Keratinocyte (primary cell): ENCODE data around the gene ITPKC. TPM values are rescaled to one million over a fixed set of nuclear protein-coding genes. Genes with fewer than 3 reads are reported as not detected.

Experiments
- DNase-seq: peaks from one replicate; pipeline ENCODE4 v3.0.0-alpha.2; 2011; ENCODE audit warnings: low read depth, missing footprints, low spot score
- FAIRE-seq: peaks from 2 replicates; lab custom pipeline; 2011; peaks lifted over from hg19 to GRCh38; lab: Jason Lieb, UNC
- H2AFZ ChIP-seq: 2 replicates; pipeline ENCODE4 v1.6.0; 2012; ENCODE audit warnings: low read length, control low read depth, inconsistent platforms; ENCODE audit not compliant: control insufficient read depth
- H3K27ac ChIP-seq: 2 replicates; pipeline ENCODE4 v1.5.1; 2011; ENCODE audit warnings: low read length; ENCODE audit not compliant: control insufficient read depth, insufficient read depth
- H3K27me3 ChIP-seq: 3 replicates; pipeline ENCODE4 v1.6.0; 2011; ENCODE audit warnings: low read length; ENCODE audit not compliant: control insufficient read depth, insufficient read depth; ENCODE audit errors: extremely low read depth
- H3K36me3 ChIP-seq, 2 experiments: 2 replicates in 1 of 2; 3 replicates in 1 of 2; pipeline ENCODE4 v1.5.1; 2011; ENCODE audit warnings: low read length in 2 of 2, mild to moderate bottlenecking in 1 of 2; ENCODE audit not compliant: control insufficient read depth in 2 of 2, insufficient read depth in 2 of 2; ENCODE audit errors: extremely low read depth in 1 of 2
- H3K4me1 ChIP-seq: 3 replicates; pipeline ENCODE4 v1.5.1; 2011; ENCODE audit warnings: low read length; ENCODE audit not compliant: control insufficient read depth, insufficient read depth; ENCODE audit errors: extremely low read depth
- H3K4me2 ChIP-seq: 3 replicates; pipeline ENCODE4 v1.6.0; 2011; ENCODE audit warnings: low read depth, low read length; ENCODE audit not compliant: control insufficient read depth, insufficient read depth; ENCODE audit errors: extremely low read depth
- H3K4me3 ChIP-seq, 3 experiments: fragments of 200-600 bp in 1 of 3; sonication (generic) in 1 of 3; 2 replicates in 2 of 3; 3 replicates in 1 of 3; pipeline ENCODE4 v1.5.1; 2011 to 2016; ENCODE audit warnings: low read length in 3 of 3, mild to moderate bottlenecking in 3 of 3, control low read depth in 2 of 3, inconsistent platforms in 1 of 3, low read depth in 1 of 3, mixed read lengths in 1 of 3, mixed run types in 1 of 3, moderate library complexity in 1 of 3; ENCODE audit not compliant: control insufficient read depth in 2 of 3, insufficient read depth in 2 of 3; ENCODE audit errors: extremely low read depth in 1 of 3
- H3K79me2 ChIP-seq: 2 replicates; pipeline ENCODE4 v1.6.0; 2012; ENCODE audit warnings: low read length; ENCODE audit not compliant: control insufficient read depth, insufficient read depth
- H3K9ac ChIP-seq: 3 replicates; pipeline ENCODE4 v1.6.0; 2011; ENCODE audit warnings: low read length; ENCODE audit not compliant: control insufficient read depth, insufficient read depth; ENCODE audit errors: extremely low read depth
- H3K9me1 ChIP-seq: 3 replicates; pipeline ENCODE4 v1.6.0; 2011; ENCODE audit warnings: low read length; ENCODE audit not compliant: control insufficient read depth, insufficient read depth; ENCODE audit errors: extremely low read depth
- H3K9me3 ChIP-seq: 2 replicates; pipeline ENCODE4 v1.5.1; 2012; ENCODE audit warnings: low read depth, low read length; ENCODE audit not compliant: control insufficient read depth
- H4K20me1 ChIP-seq: 3 replicates; pipeline ENCODE4 v1.6.0; 2011; ENCODE audit warnings: low read length; ENCODE audit not compliant: control insufficient read depth, insufficient read depth; ENCODE audit errors: extremely low read depth
- CTCF ChIP-seq, 3 experiments: IDR thresholded peaks in 1 of 3; conservative IDR thresholded peaks in 1 of 3; optimal IDR thresholded peaks in 1 of 3; 2 replicates in 2 of 3; 3 replicates in 1 of 3; pipeline versions ENCODE3 to v1.5.1; 2011; ENCODE audit warnings: low read length in 3 of 3, mild to moderate bottlenecking in 3 of 3, moderate library complexity in 2 of 3, control low read depth in 1 of 3, inconsistent platforms in 1 of 3; ENCODE audit not compliant: insufficient read depth in 2 of 3; ENCODE audit errors: extremely low read depth in 1 of 3
- EZH2 ChIP-seq: IDR thresholded peaks from one replicate; pipeline ENCODE4 v1.6.1; 2012; ENCODE audit warnings: inconsistent platforms, mild to moderate bottlenecking, low read length, moderate library complexity
- dilution Hi-C: fragments of 300-500 bp; cut with MboI; formaldehyde crosslinking; loops from one replicate; pipeline ENCODE4 v1.7.0; 2020; ENCODE audit warnings: low sequenced_read_pairs; ENCODE audit not compliant: extremely low pct_ligation_motif_present
- polyA plus RNA-seq, 5 experiments: library from polyadenylated mRNA; depleted of rRNA in 3 of 5; stranded (reverse) in 3 of 5; stranded (forward) in 1 of 5; unstranded in 1 of 5; fragments of >200 nt; gene quantifications; 1 replicate in 1 of 5; 2 replicates in 3 of 5; 3 replicates in 1 of 5; pipeline versions ENCODE4 v1.2.1 to v1.2.3, GENCODE V29; 2011 to 2012; ENCODE audit warnings: missing spikeins in 2 of 5, low read depth in 1 of 5, low replicate concordance in 1 of 5

ITPKC gene
- polyA plus RNA-seq, 1 donor (not counting 4 experiments of a cell fraction or from before 2014, with no cell fraction given) = 17.2 TPM

GRCh38 chr19:40745402-40745780 is 28.5 kb downstream of the ITPKC start:
- Histone ChIP-seq H4K20me1 (no peaks in the 10 kb centered on the region), H3K9me1 (no peaks in the 10 kb centered on the region), H3K4me2 (no peak overlapping the region), H3K4me1 (peaks cover 10% of the 10 kb centered on the region), H3K9me3 (no peaks in the 10 kb centered on the region), H3K79me2 (no peaks in the 10 kb centered on the region), H2AFZ (no peak overlapping the region), H3K36me3 (peaks cover 0 to 5% of the 10 kb centered on the region in 2 experiments), H3K9ac (no peak overlapping the region), H3K4me3 (no peak overlapping the region), H3K27ac (no peak overlapping the region), H3K27me3 (no peaks in the 10 kb centered on the region)
- DNase-seq = no peak
- FAIRE-seq = no peak
- dilution Hi-C loops = no loop called here
- TF ChIP-seq CTCF (optimal IDR thresholded peaks at IDR 0.05 in 1 of 3, IDR thresholded peaks at IDR 0.05 in 1 of 3, conservative IDR thresholded peaks at IDR 0.05 in 1 of 3; ENCODE audit: extremely low read depth in 1 of 3, insufficient read depth in 2 of 3, low read length in 3 of 3) (no peak), EZH2 (no peak)

- Histone ChIP-seq H3K9me3 (no peaks in the 10 kb centered on the region), H2AFZ (no peak overlapping the region), H3K4me2 (no peak overlapping the region), H3K79me2 (peaks cover 14% of the 10 kb centered on the region), H4K20me1 (no peaks in the 10 kb centered on the region), H3K36me3 (peaks cover 0 to under 1% of the 10 kb centered on the region in 2 experiments), H3K9me1 (no peaks in the 10 kb centered on the region), H3K9ac (no peak overlapping the region), H3K27ac (no peak overlapping the region), H3K4me1 (peaks cover 14% of the 10 kb centered on the region), H3K4me3 (no peak overlapping the region), H3K27me3 (no peaks in the 10 kb centered on the region)
- FAIRE-seq = no peak
- dilution Hi-C loops = no loop called here
- DNase-seq = no peak
- TF ChIP-seq CTCF (optimal IDR thresholded peaks at IDR 0.05 in 1 of 3, IDR thresholded peaks at IDR 0.05 in 1 of 3, conservative IDR thresholded peaks at IDR 0.05 in 1 of 3; ENCODE audit: extremely low read depth in 1 of 3, insufficient read depth in 2 of 3, low read length in 3 of 3) (no peak), EZH2 (no peak)
Measured at GRCh38 chr19:40747536-40747935, 30.6 kb downstream of the ITPKC start.
